Astrocyte (in vitro differentiated cells and primary cell): ENCODE measurements around the gene CDKN2B-AS1. TPM values are rescaled to one million over a fixed set of nuclear protein-coding genes. Genes with fewer than 3 reads are reported as not detected.

Experiments
- DNase-seq: peaks from one replicate; pipeline ENCODE4 v3.0.0-alpha.2; 2010; ENCODE audit warnings: low read depth
- FAIRE-seq: peaks from 2 replicates; lab custom pipeline; 2011; peaks lifted over from hg19 to GRCh38; lab: Jason Lieb, UNC
- H2AFZ ChIP-seq: 2 replicates; pipeline ENCODE4 v1.6.0; 2012; ENCODE audit warnings: low read depth, low read length, inconsistent platforms
- H3K27ac ChIP-seq: 2 replicates; pipeline ENCODE4 v1.5.1; 2011; ENCODE audit warnings: low read depth, low read length, inconsistent platforms
- H3K27me3 ChIP-seq: 2 replicates; pipeline ENCODE4 v1.6.0; 2011; ENCODE audit warnings: low read length, inconsistent platforms; ENCODE audit not compliant: insufficient read depth
- H3K36me3 ChIP-seq: 2 replicates; pipeline ENCODE4 v1.5.1; 2011; ENCODE audit warnings: low read length, inconsistent platforms; ENCODE audit not compliant: insufficient read depth
- H3K4me1 ChIP-seq: 2 replicates; pipeline ENCODE4 v1.5.1; 2011; ENCODE audit warnings: low read length, inconsistent platforms; ENCODE audit not compliant: insufficient read depth
- H3K4me2 ChIP-seq: 2 replicates; pipeline ENCODE4 v1.6.0; 2012; ENCODE audit warnings: low read length, inconsistent platforms
- H3K4me3 ChIP-seq: 2 replicates; pipeline ENCODE4 v1.5.1; 2011; ENCODE audit warnings: low read depth, mild to moderate bottlenecking, low read length, inconsistent platforms; ENCODE audit not compliant: insufficient read depth
- H3K79me2 ChIP-seq: 2 replicates; pipeline ENCODE4 v1.6.0; 2012; ENCODE audit warnings: mild to moderate bottlenecking, low read length, inconsistent platforms; ENCODE audit not compliant: insufficient read depth
- H3K9ac ChIP-seq: 2 replicates; pipeline ENCODE4 v1.6.0; 2012; ENCODE audit warnings: mild to moderate bottlenecking, low read length, inconsistent platforms
- H3K9me3 ChIP-seq: 2 replicates; pipeline ENCODE4 v1.5.1; 2012; ENCODE audit warnings: low read depth, mild to moderate bottlenecking, low read length, inconsistent platforms; ENCODE audit not compliant: insufficient read depth
- H4K20me1 ChIP-seq: 2 replicates; pipeline ENCODE4 v1.6.0; 2012; ENCODE audit warnings: low read length, inconsistent platforms; ENCODE audit not compliant: insufficient read depth
- H3K27ac Mint-ChIP-seq: one replicate; pipeline ENCODE4 v1.8.0; 2021; ENCODE audit warnings: mild to moderate bottlenecking, mixed read lengths; ENCODE audit not compliant: unreplicated experiment
- H3K27me3 Mint-ChIP-seq: one replicate; pipeline ENCODE4 v1.8.0; 2021; ENCODE audit warnings: low read depth, mixed read lengths; ENCODE audit not compliant: unreplicated experiment
- H3K36me3 Mint-ChIP-seq: one replicate; pipeline ENCODE4 v1.8.0; 2021; ENCODE audit warnings: low read depth, mixed read lengths; ENCODE audit not compliant: unreplicated experiment
- H3K4me1 Mint-ChIP-seq: one replicate; pipeline ENCODE4 v1.8.0; 2021; ENCODE audit warnings: low read depth, mixed read lengths; ENCODE audit not compliant: unreplicated experiment
- H3K4me3 Mint-ChIP-seq: one replicate; pipeline ENCODE4 v1.8.0; 2021; ENCODE audit warnings: mild to moderate bottlenecking, moderate library complexity, mixed read lengths; ENCODE audit not compliant: unreplicated experiment
- H3K9me3 Mint-ChIP-seq: one replicate; pipeline ENCODE4 v1.8.0; 2021; ENCODE audit warnings: mild to moderate bottlenecking, mixed read lengths; ENCODE audit not compliant: unreplicated experiment
- EZH2 ChIP-seq: IDR thresholded peaks from 2 replicates; pipeline ENCODE4 v1.6.1; 2012; ENCODE audit warnings: mild to moderate bottlenecking, low read length, inconsistent platforms; ENCODE audit not compliant: insufficient read depth
- total RNA-seq: library from RNA; stranded (reverse); gene quantifications from 2 replicates; pipeline ENCODE4 v1.2.1, GENCODE V29; 2021
- TF ChIP-seq, protein P1 (sequence below): IDR thresholded peaks from 2 replicates; pipeline ENCODE4 v1.5.1; 2011; ENCODE audit warnings: low read depth, mild to moderate bottlenecking, inconsistent platforms, low read length, moderate library complexity; ENCODE audit not compliant: insufficient read depth

CDKN2B-AS1 gene
- total RNA-seq, 1 donor from 2014 or later: 2.3 TPM

- DNase-seq (peak; percentile 83), FAIRE-seq (peak; percentile 13)
- H3K4me1 Mint-ChIP-seq: peaks cover 20% of the 10 kb centered on the region
Measured at GRCh38 chr9:22079873-22080341, 85.3 kb downstream of the CDKN2B-AS1 start.

DNA sequence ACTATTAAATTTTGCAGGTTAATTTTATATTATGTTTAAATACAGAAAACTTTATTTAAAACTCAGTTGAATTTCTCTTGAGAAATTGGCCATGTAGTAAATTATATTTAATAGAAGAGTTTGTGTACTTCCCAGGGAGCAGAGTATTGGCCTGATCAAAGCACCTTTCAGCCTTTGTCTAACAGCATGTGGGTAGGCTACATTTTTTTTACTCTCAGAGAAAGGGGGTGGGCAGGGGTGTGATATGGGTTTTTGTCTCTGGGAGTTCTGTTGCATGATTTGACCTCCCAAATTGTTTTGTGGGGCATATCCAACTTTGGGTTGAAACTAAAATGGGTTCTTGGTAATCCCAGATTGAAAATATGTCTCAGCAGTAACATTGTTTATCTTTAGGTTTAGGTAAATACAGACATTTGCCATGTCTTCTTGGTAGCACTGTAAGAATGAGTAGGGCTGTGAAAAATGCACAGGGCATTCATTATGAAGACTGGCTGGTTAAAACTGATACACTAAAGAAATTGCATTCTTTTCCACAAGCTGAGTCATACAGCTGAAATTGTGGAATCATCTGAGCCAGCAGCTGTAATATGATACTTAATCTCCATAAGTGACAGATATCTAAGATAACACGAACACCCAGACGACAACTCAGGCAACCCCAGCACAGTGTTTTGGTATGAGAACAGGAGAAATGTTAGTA is 89.9 kb downstream of the CDKN2B-AS1 start:
- TF ChIP-seq EZH2: no peak
- TF ChIP-seq, protein P1, sequence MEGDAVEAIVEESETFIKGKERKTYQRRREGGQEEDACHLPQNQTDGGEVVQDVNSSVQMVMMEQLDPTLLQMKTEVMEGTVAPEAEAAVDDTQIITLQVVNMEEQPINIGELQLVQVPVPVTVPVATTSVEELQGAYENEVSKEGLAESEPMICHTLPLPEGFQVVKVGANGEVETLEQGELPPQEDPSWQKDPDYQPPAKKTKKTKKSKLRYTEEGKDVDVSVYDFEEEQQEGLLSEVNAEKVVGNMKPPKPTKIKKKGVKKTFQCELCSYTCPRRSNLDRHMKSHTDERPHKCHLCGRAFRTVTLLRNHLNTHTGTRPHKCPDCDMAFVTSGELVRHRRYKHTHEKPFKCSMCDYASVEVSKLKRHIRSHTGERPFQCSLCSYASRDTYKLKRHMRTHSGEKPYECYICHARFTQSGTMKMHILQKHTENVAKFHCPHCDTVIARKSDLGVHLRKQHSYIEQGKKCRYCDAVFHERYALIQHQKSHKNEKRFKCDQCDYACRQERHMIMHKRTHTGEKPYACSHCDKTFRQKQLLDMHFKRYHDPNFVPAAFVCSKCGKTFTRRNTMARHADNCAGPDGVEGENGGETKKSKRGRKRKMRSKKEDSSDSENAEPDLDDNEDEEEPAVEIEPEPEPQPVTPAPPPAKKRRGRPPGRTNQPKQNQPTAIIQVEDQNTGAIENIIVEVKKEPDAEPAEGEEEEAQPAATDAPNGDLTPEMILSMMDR: no peak
- DNase-seq (peak; percentile 99), FAIRE-seq (peak; percentile 100)
- H3K27ac ChIP-seq: peak overlapping the region; percentile 90
- Mint-ChIP-seq H3K36me3 (no peaks in the 10 kb centered on the region), H3K9me3 (no peaks in the 10 kb centered on the region), H3K27me3 (no peaks in the 10 kb centered on the region), H3K4me3 (peak overlapping the region; percentile 25), H3K4me1 (peaks cover 32% of the 10 kb centered on the region), H3K27ac (peak overlapping the region; percentile 96)
- no peaks in the 10 kb centered on the region for H3K9me3 ChIP-seq
- H4K20me1 ChIP-seq: no peaks in the 10 kb centered on the region
- no peaks in the 10 kb centered on the region for H3K79me2 ChIP-seq
- peak overlapping the region; percentile 59 for H3K4me2 ChIP-seq
- peak overlapping the region; percentile 70 for H3K9ac ChIP-seq
- H3K4me1 ChIP-seq: peaks cover 20% of the 10 kb centered on the region
- no peaks in the 10 kb centered on the region for H3K36me3 ChIP-seq
- no peak overlapping the region for H3K4me3 ChIP-seq
- no peaks in the 10 kb centered on the region for H3K27me3 ChIP-seq
- no peak overlapping the region for H2AFZ ChIP-seq

More at GRCh38 chr9:22079873-22080341, 85.3 kb downstream of the CDKN2B-AS1 start:
- Histone ChIP-seq H3K27me3 (no peaks in the 10 kb centered on the region), H4K20me1 (no peaks in the 10 kb centered on the region), H3K79me2 (no peaks in the 10 kb centered on the region), H3K9me3 (no peaks in the 10 kb centered on the region), H3K9ac (no peak overlapping the region), H3K27ac (peak overlapping the region; percentile 42), H2AFZ (no peak overlapping the region), H3K4me1 (peaks cover 16% of the 10 kb centered on the region), H3K4me3 (no peak overlapping the region), H3K36me3 (no peaks in the 10 kb centered on the region), H3K4me2 (no peak overlapping the region)
- Mint-ChIP-seq H3K4me3 (no peak overlapping the region), H3K36me3 (no peaks in the 10 kb centered on the region), H3K9me3 (no peaks in the 10 kb centered on the region), H3K27me3 (no peaks in the 10 kb centered on the region), H3K27ac (no peak overlapping the region)
- TF ChIP-seq EZH2: no peak
- TF ChIP-seq, protein P1: no peak
